Epithelial cell of umbilical artery (primary cell): ENCODE results near the gene MYBL2. TPM values are rescaled to one million over a fixed set of nuclear protein-coding genes. Genes with fewer than 3 reads are reported as not detected.

Experiments used
- total RNA-seq: library from RNA; depleted of rRNA; stranded (reverse); fragments of >200 nt; gene quantifications from 2 replicates; pipeline ENCODE4 v1.2.3, GENCODE V29; 2014

The MYBL2 gene
- 19.8 and 19.9 TPM in 2 replicates for total RNA-seq

GRCh38 chr20:43666376-43667328 lies at the start of gene MYBL2:
MYBL2 (plus strand) TSS chr20:43667114; CDS start chr20:43667284, 170 bp downstream.

GRCh38 chr20:43726811-43727338 lies 60.0 kb downstream of the MYBL2 start, which contains the start of gene GTSF1L:
GTSF1L (minus strand) TSS chr20:43727002; CDS start chr20:43726694, 308 bp downstream.

Other genes starting within 250 kb of the MYBL2 start
- gene SRSF6, start 209.2 kb upstream of the MYBL2 start, total RNA-seq, result 53.9 and 61.1 TPM in 2 replicates
- 2.3 and 9.3 TPM in 2 replicates for gene L3MBTL1, start 159.4 kb upstream of the MYBL2 start, total RNA-seq
- gene SGK2, start 108.1 kb upstream of the MYBL2 start, total RNA-seq, result not detected in 2 replicates
- gene IFT52, start 76.2 kb upstream of the MYBL2 start, total RNA-seq, result 37.7 and 43.9 TPM in 2 replicates
- gene GTSF1L, start 59.9 kb downstream of the MYBL2 start, total RNA-seq, result 0.32 TPM in 1 of 2 replicates, not detected in the other
- gene TOX2, start 247.7 kb downstream of the MYBL2 start, total RNA-seq, result 1.7 and 3.2 TPM in 2 replicates